CD1c-positive myeloid dendritic cell (primary cell): ENCODE data around the gene IFITM5.
"Not testable (repeated sequence)": the region's sequence is repeated elsewhere in the genome, so short reads cannot be mapped to it uniquely, and the experiment has no call there.

Source experiments
- DNase-seq: peaks from one replicate; pipeline ENCODE4 v3.0.0-alpha.2; 2016; ENCODE audit errors: extremely low spot score

Gene IFITM5

DNA sequence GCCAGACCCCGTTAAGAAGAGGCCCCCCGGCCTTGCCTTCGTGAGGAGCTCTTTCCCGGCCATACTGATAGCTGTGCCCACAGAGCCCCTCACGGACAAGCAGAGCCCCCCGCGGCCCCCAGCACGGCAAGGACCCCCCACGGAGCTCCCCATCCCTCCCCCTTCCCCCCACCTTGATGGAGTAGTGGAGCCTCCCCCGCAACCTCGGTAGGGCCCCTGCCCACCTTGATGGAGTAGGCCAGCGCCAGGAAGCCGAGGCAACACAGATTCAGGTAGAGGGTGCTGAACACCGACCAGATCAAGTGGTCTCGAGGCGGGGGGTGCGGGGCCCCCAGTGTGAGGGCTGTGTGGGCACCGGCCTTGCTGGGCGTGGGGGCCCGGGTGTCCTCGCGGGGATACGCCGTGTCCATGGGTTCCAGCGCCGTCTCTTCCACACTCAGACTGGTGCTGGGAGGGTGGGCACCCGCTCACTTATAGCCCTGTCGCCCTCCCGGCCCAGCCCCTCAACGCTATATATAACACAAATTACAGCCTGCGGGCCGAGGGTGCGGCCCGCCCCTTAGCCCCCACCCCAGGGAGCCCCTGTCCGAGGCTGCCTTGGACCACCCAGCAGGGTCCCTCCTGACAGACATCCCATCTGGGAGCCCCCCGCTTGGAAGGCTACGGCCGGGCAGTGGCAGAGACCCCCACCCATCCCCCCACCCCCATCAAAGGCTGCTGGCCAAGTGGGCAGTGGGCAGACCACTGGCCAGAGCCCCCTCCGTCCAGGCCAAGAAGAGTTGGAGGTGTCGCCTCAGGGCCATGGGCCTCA is at the start of gene IFITM5:
IFITM5 (minus strand) TSS at position 446 of the 811 bp plus-strand sequence; CDS start at position 410, 36 bp downstream.
- no peak for DNase-seq

DNA sequence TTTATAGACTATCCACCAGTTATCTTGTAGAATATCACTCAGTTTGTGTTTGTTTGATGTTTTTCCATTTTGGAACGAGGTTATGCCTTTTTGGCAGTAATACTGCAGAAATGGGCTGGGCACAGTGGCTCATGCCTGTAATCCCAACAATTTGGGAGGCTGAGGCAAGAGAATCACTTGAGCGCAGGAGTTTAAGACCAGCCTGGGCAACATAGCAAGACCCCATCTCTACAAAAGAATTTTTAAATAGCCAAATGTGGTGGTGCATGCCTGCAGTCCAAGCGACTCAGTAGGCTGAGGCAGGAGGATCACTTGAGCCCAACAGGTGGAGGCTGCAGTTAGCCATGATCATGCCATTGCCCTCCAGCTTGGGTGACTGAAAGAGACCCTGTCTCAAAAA is 47.2 kb upstream of the IFITM5 start:
- no peak for DNase-seq

DNA sequence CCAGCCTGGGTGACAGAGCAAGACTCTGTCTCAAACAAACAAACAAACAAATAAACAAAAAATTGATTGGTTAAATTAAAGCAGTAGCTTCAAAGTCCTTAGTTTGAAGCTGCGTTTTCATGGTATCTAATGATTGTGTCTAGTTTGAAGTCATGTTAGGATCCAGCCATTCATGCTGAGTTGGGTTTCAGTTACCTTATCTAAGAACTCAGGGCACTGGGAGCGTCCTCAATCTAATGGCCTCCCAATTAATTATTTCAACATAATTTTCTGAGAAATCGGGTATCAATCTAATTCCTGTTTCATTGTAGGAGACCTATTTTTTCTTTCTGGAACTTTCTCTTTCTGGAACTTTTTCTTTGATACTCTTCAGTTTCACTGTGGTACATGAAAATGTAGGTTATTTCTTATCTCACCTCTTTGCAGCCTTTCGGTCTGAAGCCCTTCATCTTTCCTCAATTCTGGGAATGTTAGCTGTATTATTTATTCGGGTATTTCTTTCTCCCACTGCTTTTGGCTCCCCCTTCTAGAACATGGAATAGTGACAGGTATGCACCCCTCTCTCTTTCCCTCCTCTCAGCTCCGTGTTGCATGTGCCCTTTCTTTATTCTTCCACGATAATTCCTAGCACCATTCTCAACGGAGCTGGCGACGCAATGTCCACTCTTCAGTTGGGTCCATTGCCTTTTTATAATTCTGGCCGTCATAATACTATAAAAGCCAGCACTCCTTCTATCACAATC is 45.7 kb upstream of the IFITM5 start:
- DNase-seq: no peak

DNA sequence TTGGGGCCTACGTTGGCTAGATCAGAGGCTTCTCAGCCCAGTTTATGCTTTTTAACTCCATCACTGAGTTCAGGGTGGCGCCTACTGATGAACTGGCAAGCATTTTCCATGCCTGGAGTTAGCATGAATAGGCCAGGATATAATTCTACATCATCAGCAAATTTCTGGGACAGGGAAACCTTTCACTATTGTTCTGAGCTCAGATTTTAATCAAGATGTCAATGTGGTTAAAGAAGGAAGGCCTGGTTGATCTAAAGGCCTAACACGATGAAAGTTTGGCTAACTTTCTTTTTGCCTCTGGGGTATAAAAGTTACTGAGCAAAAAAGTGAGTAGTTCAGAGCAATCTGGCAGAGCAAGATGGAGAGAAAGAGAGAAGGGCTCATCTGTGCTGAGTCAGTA is 43.0 kb upstream of the IFITM5 start:
- no peak for DNase-seq

DNA sequence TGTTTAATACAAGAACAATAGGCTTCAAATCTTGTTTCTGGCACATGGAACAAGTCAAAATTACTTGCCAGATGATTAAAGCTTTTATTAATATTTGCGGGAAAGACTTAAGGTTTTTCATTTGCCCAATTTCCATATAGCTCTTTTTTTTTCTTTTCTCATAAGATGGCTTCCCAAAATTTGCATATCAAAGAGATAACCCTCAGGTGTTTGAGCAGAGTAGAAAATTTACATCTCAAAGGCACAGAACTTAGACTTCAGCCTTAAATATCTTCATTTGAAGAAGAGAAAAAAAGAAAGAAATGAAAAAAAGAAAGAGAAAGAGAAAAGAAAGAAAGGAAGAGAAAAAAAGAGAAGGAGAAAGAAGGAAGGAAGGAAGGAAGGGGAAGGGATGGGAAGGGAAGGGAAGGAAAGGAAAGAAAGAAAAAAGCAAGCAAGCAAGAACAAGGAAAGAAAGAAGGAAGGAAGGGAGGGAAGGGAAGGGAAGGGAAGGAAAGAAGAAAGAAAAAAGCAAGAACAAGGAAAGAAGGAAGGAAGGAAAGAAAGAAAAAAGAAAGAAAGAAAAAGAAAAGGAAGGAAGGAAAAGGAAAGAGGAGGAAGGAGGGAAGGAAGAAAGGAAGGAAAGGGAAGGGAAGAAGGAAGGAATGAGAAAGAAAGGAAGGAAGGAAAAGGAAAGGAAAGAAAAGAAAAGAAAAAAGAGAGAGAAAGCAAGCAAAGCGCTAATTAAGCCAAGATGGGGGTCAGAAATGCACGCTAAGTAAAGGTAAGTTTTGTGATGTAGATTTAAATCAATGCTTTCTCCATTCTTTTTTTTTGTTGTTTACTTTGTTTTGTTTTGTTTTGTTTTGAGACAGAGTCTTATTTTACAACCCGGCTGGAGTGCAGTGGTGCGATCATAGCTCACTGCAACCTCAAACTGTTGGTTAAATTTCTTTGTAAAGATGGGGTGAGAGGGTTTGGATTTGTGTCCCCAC is 41.5 kb upstream of the IFITM5 start:
- DNase-seq: no peak

DNA sequence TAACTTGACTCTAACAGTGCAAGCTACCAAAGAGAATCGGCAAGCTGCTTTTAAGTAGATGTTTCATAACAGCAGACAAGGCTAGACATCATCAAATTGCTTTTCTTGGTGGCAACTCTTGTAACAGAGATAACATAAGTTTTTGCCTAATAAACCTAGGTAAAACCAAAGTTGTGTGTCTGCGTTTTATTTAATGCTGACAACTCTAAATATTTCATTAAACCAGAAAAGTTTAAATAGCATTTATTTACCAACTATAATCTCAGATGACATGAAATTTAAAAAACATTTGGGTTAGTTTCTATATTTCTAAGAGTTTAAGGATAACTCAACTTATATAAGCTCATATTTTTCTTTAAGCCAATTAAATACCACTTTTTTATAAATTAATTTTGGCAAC is 40.6 kb upstream of the IFITM5 start:
- DNase-seq: no peak

DNA sequence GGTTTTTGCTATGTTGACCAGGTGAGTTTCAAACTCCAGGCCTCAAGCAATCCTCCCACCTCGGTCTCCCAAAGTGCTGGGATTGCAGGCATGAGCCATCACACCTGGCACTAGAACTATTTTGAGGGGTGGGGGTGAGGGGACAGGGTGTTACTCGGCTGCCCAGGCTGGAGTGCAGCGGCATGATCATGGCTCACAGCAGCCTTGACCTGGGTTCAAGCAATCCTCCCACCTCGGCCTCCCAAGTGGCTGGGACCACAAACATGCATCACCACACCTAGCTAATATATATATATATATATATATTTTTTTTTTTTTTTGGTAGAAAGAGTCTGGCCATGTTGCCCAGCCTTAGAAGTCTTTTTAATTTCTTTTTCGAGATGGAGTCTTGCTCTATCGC is 38.4 kb upstream of the IFITM5 start:
- no peak for DNase-seq

DNA sequence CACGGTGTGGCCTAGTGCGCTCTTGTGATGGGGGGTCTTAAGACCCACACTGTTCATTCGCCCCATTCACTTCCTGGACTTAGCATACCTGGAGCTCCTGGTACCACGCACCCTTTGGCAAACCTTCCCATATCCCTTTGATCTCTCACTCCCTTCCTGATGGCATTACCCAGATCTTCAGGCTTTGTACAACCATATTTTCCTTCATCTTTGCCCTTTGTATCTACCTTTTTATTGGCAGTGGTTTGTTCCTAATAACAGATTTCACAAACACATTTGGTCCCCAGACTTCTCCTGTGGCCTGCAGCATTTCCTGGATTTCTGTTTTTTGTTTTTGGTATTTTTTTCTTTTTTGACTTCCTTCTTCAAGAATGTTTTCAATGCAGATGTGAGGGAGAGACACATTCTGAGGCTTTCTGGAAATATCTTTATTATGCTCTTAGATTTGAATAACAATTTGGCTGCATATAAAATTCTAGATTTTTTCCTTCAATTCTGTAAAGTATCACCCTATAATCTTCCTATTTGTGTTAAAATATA is 37.4 kb upstream of the IFITM5 start:
- no peak for DNase-seq

DNA sequence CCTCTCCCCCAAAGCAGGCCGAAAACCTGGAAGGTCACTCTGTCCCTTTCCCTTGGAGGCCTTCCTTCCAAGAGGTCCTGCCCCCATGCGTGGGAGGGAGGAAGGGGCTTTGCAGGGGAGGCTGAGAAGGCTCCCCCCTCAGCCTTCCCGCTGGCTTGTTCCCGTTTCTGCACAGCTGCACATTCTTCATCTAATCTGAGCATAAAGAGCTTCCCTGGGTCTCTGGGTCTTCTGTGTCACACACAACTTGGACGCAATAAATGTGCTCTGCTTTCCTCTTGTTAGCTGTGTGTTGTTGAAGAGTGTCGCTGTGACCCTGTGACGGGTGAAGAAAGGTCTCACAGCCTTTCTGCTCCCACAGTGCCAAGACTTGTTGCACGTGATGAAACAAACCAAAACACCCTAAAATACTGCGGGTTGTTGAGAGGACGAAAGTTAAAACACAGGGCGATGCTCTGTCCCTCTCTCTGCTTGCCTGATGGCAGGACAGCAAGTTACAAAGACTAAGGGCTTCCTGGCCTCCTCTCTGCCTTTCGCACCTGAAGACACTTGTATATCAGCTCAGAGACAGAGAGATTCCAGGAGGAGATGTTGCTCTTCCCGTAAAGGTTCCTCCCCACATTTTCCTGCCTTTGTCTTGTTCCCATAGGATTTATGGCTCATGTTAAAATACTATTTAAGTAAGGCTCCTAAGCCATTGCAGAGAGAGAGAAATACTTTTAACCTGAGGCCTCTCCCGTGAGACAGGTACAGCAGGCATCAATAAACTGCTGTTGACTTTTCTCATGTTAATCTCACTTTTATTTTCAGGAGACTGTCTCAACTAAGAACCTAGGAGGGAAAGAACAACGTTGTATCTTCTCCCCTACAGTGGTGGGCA is 36.7 kb upstream of the IFITM5 start:
- peak; percentile 54 for DNase-seq

DNA sequence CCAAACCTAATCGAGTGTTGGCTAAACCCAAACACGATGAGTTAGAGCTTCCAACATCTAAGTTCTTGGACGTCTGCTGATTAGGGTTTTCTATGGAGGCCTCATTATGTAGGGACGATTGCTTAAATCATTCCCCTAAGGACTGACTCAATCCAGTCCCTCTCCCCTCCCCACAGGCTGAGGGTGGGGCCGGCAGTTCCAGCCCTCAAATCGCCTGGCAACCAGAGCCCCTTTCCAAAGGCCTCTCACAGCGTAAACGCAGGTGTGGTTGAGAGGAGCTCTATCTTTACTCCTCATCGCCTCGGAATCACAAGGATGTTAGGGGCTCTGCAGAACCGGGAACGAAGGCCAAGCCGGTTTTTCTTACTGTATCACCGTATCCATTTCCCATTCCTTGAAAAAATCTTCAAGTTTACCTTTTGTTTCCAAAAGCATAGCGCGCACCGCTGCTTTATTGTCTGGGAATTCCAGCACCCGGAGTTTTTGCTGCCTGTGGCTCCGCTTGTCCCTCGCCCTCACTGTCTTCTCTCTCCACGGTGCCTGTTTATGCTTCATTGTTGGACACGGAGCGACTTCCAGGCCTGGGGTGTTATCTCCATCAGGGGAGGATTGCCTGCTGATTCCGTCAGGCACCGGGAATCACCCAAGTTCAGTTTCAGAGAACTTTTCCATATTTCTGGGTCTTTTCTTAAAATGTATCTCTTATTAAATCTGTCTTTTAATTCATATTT is 35.1 kb upstream of the IFITM5 start:
- DNase-seq: no peak

DNA sequence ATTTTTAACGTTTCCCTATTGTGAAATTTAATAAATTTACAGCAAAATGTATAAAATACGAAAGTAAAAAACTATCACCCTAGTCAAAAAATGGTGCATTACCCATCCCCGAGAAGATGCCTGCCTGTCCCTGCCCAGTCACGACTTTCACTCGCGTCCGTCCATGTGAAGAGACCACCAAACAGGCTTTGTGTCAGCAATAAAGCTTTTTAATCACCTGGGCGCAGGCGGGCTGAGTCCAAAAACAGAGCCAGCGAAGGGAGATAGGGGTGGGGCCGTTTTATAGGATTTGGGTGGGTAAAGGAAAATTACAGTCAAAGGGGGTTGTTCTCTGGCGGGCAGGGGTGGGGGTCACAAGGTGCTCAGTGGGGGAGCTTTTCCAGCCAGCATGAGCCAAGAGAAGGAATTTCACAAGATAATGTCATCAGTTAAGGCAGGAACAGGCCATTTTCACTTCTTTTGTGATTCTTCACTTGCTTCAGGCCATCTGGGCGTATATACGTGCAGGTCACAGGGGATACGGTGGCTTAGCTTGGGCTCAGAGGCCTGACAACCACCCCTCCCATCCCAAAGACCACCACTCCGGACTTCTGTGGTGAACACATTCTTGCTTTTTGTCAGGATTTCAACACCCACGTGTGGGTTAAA is 34.4 kb upstream of the IFITM5 start:
- not testable (repeated sequence) for DNase-seq

DNA sequence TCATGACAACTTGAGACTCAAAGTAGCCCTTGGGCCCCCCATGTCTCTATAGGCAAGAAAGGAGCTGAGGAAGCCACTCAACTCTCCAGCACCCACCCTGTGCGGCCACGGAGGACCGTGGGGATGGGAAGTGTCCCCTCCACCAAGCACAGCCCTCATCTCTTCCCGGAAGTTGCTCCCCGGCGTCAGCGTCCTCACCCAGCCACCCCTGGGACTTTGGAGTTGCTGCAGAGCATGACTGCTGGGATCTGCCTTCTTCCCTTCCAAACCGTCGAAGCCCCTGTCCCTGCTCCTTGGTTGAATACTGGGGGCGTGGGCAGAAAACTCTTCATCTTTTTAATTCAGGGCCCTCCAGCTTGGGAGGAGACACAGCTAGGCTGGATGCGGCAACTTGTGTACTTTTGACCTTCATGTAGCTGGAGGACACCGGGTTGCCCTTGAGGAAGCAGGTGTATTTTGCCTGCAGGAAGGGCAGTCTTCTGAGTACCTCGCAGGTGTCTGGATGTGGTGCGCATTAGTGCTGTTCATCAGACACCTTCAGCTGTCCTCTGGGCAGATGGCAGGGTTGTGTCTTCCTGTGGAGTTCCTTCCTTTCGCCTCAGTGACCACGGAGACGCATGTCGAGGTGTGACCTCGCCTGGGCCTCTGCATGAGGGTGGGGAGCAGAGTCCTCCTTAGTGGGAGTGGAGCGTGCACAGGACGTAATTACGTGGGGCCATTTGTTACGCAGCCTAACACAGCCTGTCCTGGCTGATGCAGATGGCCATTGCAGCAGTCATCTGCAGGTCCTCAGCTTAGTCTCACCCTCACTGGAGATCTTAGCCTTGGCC is 33.5 kb upstream of the IFITM5 start:
- no peak for DNase-seq

DNA sequence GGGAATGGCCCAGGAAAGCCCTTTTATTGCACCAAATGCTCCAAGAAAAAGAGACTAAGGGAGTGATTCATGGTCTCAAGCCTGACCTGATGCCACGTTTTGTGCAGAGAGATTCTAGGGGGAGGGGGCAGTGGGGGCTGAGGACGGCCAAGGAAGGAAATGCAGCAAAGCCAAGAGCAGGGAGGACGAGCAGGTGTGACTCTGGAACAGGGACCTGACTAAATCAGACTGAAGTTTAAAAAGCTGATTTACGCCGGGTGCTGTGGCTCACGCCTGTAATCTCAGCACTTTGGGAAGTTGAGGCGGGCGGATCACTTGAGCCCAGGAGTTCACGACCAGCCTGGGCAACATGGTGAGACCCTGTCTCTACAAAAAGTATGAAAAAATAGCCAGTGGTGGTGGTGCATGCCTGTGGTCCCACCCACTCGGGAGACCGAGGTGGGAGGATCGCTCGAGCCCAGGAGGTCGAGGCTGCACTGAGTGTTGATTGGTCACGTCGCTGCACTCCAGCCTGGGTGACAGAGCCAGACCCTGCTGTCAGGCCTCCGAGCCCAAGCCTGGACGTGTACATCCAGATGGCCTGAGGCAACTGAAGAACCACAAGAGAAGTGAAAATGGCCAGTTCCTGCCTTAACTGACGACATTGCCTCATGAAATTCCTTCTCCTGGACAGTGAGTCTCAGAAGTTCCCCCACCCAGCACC is 32.2 kb upstream of the IFITM5 start:
- DNase-seq: no peak

DNA sequence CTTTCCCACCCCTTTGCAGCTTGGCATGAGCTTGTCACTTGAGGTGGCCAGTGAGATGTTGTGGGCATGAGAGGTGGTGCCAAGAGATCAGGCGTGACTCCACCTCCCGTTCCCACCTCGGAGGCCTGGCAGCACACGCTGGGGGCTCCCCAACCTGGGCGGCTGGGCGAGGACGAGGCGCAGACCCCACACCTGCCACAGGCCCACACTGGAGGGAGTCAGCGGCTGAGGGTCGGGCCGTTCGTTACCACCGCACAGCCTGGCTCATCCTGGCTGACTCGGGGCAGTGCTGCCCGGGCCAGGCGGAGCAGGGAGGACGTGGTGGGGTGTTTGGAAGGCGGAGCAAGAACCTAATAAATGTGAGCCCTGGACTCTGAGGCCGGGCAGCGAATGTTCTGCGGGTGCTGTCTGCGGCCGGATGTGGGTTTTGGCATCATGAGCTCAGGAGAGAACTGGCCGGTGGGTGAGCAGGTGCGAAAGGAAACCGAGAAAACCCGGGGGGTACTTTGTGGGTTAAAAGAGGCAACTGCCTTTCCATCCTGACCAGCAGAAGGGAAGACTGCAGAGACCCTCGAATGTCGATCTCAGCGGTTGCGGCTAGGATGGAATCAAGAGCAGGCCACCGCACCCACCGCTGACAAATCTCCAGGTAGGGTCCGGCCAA is 31.5 kb upstream of the IFITM5 start:
- DNase-seq: no peak

DNA sequence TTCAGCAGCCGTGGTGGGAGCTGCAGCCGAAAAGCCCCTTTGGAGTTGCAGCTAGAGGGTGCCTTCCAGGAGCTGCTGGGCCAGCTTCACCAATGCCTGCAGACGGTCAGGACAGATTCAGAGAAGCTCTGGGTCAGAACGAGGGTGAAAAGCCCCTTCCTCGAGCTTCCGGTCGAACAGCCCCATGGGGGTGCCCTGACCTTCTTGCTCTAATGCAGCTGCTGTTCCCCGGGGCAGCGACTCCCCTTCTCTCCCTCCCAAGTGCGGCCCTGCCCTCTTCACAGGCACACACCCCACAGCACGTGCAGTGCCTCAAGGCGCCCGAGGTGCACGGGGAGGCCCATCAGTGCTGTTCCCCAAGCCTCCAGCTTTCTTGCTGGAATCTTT is 31.0 kb upstream of the IFITM5 start:
- no peak for DNase-seq

DNA sequence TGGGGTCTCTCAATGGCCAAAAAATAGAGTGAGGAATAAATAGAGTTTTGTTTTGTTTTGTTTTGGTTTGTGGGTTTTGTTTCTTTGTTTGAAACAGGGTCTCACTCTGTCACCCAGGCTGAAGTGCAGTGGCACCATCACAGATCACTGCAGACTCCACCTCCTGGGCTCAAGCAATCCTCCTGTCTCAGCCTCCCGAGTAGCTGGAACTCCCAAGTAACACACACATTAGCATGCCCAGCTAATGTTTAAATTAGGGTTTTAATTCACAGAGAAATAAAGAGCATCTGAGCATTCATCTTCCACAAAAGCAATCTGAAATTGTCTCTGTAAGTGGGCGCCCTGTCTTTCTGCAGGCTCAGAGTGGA is 30.5 kb upstream of the IFITM5 start:
- DNase-seq: no peak

DNA sequence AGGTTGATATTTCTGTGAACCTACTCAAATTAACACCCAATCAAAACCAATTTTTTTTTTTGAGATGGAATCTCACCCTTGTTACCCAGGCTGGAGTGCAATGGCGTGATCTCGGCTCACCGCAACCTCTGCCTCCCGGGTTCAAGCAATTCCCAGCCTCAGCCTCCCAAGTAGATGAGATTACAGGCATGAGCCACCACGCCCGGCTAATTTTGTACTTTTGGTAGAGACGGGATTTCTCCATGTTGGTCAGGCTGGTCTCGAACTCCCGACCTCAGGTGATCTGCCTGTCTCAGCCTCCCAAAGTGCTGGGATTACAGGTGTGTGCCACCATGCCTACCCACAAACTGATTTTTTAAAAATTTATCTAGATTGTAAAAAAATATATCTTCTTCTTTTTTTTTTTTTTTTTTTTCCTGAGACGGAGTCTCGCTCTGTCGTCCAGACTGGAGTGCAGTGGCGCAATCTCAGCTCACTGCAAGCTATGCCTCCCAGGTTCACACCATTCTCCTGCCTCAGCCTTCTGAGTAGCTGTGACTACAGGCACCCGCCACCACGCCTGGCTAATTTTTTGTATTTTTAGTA is 29.3 kb upstream of the IFITM5 start:
- not testable (repeated sequence) for DNase-seq
